Measurements from ENCODE around the gene PCGF1.

Gene PCGF1

GRCh38 chr2:74515981-74516633, 8.6 kb upstream of the PCGF1 start:
- in situ Hi-C loops (cut with HindIII; ENCODE audit: low sequenced_read_pairs), result no loop called here

- in situ Hi-C loops (cut with HindIII; ENCODE audit: low sequenced_read_pairs), result no loop called here
Measured at GRCh38 chr2:74515271-74515980, 7.9 kb upstream of the PCGF1 start.

- in situ Hi-C loops (cut with HindIII; ENCODE audit: low sequenced_read_pairs), result no loop called here
Measured at GRCh38 chr2:74514368-74515270, 7.1 kb upstream of the PCGF1 start, which contains the start of gene TLX2. Gene TLX2, plus strand, starts transcription at chr2:74514450. Its CDS starts 357 bp downstream, at chr2:74514807.

- in situ Hi-C loops (cut with HindIII; ENCODE audit: low sequenced_read_pairs), result no loop called here
Measured at GRCh38 chr2:74513605-74514367, 6.3 kb upstream of the PCGF1 start.

GRCh38 chr2:74512744-74513604, 5.5 kb upstream of the PCGF1 start:
- in situ Hi-C loops (cut with HindIII; ENCODE audit: low sequenced_read_pairs), result no loop called here

- in situ Hi-C loops (cut with HindIII; ENCODE audit: low sequenced_read_pairs), result no loop called here
Measured at GRCh38 chr2:74511104-74511989, 3.9 kb upstream of the PCGF1 start.

GRCh38 chr2:74510272-74510671, 2.8 kb upstream of the PCGF1 start:
- in situ Hi-C loops (cut with HindIII; ENCODE audit: low sequenced_read_pairs), result no loop called here

GRCh38 chr2:74507926-74508520, 528 bp upstream of the PCGF1 start:
- in situ Hi-C loops (cut with HindIII; ENCODE audit: low sequenced_read_pairs), result no loop called here

- in situ Hi-C loops (cut with HindIII; ENCODE audit: low sequenced_read_pairs), result no loop called here
Measured at GRCh38 chr2:74505448-74506246, 1.8 kb downstream of the PCGF1 start.

GRCh38 chr2:74504591-74504990, 2.9 kb downstream of the PCGF1 start:
- in situ Hi-C loops (cut with HindIII; ENCODE audit: low sequenced_read_pairs), result no loop called here

- in situ Hi-C loops (cut with HindIII; ENCODE audit: low sequenced_read_pairs), result no loop called here
Measured at GRCh38 chr2:74503506-74504475, 3.7 kb downstream of the PCGF1 start.

GRCh38 chr2:74502720-74503505, 4.6 kb downstream of the PCGF1 start:
- in situ Hi-C loops (cut with HindIII; ENCODE audit: low sequenced_read_pairs), result no loop called here

- in situ Hi-C loops (cut with HindIII; ENCODE audit: low sequenced_read_pairs), result no loop called here
Measured at GRCh38 chr2:74502147-74502719, 5.3 kb downstream of the PCGF1 start.

- in situ Hi-C loops (cut with HindIII; ENCODE audit: low sequenced_read_pairs), result no loop called here
Measured at GRCh38 chr2:74501335-74502071, 6.0 kb downstream of the PCGF1 start.

- in situ Hi-C loops (cut with HindIII; ENCODE audit: low sequenced_read_pairs), result no loop called here
Measured at GRCh38 chr2:74500578-74500946, 6.9 kb downstream of the PCGF1 start.

Measured in DLD1 (cell line).